OCI-LY1 (cell line): ENCODE measurements around the gene GANAB.

Experiments
- EZH2 ChIP-seq: fragments of 200-600 bp; sonication (generic), shearing (Covaris generic); IDR thresholded peaks from 2 replicates; pipeline ENCODE4 v1.8.0; 2017; ENCODE audit warnings: borderline replicate concordance, mixed run types, mild to moderate bottlenecking, antibody characterized with exemption, low read length, moderate library complexity, mixed read lengths
- TF ChIP-seq, protein P1 (sequence below): fragments of 200-600 bp; sonication (generic), shearing (Covaris generic); IDR thresholded peaks from 2 replicates; pipeline ENCODE4 v1.5.1; 2017; ENCODE audit warnings: mild to moderate bottlenecking, antibody characterized with exemption, low read length, moderate library complexity, mixed read lengths

DNA sequence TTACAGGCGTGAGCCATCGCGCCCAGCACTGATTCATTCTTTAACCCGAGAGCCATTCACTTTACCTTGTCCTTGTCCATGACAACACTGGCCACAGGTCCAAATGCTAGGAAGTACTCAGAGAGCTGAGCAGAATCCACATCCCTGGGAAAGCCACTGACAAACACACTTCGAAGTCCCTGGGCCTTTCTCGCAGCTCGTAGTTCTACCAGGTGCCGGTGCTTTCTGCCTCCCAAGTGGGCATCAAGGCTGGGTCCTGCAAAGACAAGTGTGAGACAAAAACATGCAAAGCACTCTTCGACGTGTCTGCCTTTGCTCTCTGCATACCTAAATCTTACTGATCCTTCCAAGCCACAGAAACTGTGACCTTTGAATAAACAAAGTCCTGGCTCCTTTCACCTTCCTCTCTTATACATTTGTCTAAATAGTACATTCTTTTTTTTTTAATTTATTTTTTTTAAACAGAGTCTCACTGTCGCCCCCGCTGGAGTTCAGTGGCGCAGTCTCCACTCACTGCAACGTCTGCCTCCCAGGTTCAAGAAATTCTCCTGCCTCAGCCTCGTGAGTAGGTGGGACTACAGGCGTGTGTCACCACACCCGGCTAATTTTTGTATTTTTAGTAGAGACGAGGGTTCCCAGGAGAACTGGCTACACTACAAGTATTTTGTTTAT is 57.3 kb downstream of the GANAB start:
- TF ChIP-seq, protein P1, sequence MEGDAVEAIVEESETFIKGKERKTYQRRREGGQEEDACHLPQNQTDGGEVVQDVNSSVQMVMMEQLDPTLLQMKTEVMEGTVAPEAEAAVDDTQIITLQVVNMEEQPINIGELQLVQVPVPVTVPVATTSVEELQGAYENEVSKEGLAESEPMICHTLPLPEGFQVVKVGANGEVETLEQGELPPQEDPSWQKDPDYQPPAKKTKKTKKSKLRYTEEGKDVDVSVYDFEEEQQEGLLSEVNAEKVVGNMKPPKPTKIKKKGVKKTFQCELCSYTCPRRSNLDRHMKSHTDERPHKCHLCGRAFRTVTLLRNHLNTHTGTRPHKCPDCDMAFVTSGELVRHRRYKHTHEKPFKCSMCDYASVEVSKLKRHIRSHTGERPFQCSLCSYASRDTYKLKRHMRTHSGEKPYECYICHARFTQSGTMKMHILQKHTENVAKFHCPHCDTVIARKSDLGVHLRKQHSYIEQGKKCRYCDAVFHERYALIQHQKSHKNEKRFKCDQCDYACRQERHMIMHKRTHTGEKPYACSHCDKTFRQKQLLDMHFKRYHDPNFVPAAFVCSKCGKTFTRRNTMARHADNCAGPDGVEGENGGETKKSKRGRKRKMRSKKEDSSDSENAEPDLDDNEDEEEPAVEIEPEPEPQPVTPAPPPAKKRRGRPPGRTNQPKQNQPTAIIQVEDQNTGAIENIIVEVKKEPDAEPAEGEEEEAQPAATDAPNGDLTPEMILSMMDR: 0 out of 2 replicates have a peak, but pooled peaks have one; percentile 10
- no peak for TF ChIP-seq EZH2
